Hematopoietic multipotent progenitor cell treated with erythropoietin and hydrocortisone succinate and interleukin-3 and kit ligand, for 6 days (in vitro differentiated cells): ENCODE results near the gene ASAP3.

ENCODE experiments used
- DNase-seq: peaks from one replicate; pipeline ENCODE4 v3.0.0-alpha.2; 2015

Gene ASAP3

DNA sequence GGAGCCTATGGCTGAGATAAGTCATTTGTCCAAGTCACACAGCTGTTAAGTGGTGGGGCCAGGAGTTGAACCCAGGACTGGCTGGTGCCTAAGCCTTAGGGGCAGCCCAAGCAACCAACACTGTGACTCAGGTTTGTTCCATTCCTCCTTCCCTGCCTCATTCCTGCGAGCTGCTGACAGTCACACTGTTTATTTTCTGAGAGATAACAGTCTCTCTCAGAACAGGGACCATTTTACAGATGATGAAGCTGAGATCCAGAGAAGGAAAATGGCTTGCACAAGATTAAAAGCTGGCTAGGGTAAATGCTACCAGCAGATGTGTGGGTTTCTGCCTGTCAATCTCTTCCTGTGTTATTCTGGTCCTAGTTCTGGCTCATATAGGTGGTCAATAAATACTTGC is 35.1 kb downstream of the ASAP3 start:
- no peak for DNase-seq

DNA sequence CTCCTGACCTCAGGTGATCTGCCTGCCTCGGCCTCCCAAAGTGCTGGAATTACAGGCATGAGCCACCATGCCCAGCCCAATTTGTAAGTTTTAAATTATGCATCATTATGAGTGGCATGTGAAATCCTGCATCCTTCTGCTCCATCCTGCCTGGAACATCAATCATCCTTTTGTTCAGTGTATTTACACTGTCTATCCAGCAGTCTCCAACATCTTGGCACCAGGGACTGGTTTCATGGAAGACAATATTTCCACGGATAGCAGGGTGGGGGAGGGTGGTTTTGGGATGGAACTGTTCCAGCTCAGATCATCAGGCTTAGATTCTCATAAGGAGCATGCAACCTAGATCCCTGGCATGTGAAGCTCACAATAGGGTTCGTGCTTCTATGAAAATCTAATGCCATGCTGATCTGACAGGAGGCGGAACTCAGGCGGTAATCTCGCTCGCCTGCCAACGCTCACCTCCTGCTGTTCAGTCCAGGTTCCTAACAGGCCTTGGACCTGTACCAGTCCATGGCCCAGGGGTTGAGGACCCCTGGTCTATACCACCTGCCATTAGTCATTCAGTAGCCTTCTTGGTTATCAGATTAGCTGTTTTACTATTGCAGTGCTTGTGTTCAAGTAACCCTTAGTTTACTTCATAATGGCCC is 37.2 kb downstream of the ASAP3 start:
- no peak for DNase-seq

DNA sequence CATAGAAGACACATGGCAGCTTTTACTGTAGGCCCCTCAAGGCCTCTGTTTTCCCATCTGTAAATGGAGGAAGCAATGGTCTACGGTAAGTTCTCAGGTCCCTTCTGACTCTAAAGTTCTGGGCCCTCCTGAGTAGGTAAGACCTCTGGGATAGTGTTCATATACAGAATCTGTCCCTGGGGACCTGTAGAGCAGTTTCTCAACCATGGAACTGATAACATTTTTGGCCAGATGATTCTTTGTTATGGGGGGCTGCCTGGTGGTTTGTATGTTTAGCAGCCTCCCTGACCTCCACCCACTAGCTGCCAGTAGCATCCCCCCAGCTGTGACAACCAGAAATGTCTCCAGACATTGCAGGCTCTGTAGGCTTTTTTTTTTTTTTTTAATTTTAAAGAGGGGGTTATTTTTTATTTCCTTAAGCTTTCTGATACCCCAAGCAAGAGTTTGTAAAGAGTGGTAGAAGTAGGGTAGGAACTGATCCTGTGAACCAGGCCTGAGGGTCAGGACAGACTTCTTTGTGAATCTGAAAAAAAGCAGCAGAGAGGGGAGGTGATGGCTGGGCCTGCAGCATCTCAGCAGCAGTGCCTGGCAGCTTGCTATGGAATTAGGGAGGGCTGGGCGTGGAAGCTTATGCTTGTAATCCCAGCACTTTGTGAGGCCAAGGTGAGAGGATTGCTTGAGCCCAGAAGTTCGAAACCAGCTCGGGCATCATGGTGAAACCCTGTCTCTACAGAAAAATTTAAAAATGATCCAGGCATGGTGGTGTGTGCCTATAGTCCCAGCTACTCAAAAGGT is 39.2 kb downstream of the ASAP3 start:
- DNase-seq: no peak

DNA sequence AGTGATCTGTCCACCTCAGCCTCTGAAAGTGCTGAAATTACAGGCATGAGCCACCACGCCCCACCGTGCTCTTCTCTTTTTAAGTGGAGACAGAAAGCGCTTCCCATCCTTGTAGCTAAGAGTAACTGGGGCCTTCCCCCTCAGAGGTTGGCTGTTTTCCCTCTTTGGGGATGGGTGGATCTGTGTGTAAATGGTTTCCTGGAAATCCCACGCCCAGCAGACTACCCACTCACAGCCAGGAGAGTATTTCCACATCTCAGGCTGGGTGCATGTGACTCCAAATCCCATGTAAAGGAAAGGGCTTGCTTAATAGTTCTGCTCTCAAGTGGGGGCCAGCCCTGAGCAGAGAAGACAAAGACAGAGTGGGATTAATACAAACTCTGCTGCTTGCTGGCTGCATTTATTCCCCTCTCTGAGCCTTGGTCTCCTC is 39.9 kb downstream of the ASAP3 start:
- no peak for DNase-seq

DNA sequence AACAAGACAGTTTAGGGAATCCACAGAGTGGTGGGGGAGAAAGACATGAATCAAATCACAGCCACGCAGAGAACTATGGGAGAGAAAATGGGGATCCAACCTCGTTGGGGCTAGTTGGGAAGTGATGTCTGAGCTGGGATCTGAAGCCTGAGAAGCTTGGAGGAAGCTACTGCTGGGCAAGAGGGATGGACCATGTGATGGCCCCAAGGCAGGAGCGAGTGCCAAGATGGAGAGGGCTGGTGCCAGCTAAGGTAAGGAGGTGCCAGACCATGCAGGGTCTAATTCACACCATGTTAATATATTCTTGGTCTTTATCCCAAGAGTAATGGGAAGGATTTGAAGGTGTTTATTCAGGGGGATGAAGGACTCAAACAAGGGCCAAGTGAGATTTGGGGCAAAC is 41.2 kb downstream of the ASAP3 start:
- no peak for DNase-seq

DNA sequence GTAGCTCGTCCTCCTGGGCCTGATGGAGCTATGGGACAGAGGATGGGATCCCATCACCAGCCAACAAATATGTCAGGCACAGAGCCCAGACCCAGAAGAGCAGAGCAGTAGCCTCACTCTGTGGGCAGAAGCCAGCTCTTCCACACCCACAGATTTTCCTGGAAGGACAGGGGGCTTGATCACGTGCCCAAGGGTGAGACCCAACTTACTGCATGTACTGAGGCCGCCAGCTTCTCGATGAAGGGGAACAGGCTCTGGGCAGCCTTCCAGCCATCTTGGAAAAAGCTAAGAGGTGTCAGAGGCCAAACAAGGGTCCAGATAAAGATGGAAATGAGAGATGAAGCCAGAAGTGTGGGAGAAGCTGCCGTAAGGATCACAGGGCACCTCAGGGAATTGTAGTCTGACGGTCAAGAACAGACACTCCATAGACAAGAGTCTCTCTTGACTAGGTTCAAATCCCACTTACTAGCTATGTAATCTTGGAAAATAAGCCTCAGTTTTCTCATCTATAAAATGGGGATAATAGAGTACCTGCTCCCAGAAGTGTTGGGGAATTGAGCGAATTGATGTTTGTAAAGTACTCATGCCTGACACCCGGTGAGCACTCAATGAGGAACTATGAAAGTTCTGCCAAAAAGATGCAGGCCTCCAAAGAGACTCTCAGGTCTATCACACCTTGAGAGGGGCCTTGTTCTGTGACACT is 42.4 kb downstream of the ASAP3 start:
- DNase-seq: no peak

DNA sequence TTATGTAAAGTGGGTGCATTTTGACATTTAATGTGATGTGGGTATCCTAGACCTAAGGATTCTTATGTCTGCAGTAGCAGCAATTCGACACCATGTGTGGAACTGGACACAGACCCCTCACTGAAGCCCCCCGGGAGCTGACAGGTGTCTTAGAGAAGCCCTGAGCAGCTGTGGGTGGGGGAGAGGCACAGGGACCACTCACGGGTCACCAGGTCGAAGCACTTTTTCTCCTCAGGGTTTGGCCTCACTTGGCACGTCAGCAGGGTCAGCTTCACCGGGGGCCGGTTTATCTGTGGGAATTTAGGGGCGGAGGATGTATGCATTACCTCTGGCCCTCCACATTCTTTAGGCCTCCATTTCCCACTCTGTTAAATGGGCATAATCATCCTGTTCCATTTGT is 45.4 kb downstream of the ASAP3 start:
- DNase-seq: no peak

DNA sequence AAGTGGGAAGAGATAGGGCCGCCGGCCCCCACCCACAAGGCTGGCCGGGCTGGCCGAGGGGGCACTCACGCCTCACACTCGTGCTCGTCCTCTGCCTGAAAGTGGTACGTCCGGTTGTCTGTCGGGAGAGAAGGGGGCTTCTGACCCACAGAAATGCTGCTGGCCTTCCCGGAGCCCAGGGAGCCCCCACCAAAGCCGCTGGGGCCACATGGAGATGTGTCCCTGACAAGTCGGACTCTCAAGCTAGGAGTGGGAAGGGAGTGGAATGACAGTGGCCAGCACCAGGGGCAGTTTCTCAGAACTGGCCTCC is 46.7 kb downstream of the ASAP3 start:
- no peak for DNase-seq

DNA sequence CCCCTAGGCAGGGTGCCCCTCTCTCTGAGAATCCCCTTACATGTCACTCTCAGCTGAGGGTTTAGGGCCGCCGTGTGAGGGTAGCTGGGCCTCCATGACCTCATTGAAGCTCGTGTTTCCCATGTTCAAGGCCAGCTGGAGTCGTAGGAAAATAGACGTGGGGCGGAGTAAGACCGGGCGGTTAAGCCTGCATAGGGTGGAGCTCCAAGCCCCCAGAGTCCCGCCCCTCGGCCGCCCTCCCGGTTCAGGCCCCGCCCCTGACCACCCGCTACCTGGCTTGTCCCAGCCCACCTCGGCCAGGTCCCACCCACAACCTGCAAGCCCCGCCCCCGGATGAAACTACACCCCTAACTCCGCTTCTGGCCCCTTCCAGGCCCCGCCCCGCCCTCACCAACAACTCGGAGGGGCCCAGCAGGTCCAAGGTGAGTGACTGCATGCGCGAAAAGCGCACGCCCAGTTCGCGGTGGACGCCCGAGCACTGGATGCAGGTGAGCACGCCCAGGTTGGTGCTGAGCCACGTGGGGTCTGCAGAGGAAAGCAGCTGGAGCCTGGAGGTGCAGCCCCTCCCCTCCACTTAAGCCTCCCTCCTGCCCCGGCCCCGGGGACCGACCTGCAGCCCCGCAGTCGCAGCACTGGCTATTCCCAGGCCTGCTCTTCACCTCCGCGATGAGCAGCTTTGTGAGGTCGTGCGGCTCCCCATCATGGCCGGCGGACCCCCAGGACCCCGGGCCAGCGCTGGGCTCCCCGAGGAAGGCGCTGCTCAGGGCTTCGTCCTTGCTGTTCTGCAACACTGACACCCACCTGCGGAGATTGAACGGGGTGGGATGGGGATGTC is 47.2 kb downstream of the ASAP3 start:
- DNase-seq: peak; percentile 63

DNA sequence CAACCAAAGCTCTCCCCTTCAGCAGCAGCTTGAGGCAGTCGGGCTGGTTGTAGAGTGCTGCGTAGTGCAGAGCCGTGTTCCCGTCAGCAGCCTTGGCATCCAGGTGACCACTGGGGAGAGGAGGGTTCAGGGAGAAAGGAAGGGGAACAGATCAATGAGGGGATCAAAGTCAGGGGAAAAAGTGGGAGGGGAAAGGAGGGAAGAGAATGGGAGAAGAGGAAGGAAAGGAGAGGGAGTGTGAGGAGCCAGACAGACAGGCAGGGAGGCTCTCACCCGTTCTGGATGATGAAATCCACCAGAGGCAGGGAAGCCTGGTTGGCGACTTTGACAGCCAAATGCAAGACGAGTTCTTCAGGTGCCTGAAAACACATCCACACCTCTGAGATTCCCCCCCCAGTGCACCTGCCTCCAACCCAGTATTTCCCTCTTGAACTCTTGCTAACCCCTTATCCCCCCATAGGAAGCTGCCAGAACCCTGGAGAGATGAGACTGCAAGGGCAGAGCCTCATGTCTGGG is 49.7 kb downstream of the ASAP3 start:
- no peak for DNase-seq

DNA sequence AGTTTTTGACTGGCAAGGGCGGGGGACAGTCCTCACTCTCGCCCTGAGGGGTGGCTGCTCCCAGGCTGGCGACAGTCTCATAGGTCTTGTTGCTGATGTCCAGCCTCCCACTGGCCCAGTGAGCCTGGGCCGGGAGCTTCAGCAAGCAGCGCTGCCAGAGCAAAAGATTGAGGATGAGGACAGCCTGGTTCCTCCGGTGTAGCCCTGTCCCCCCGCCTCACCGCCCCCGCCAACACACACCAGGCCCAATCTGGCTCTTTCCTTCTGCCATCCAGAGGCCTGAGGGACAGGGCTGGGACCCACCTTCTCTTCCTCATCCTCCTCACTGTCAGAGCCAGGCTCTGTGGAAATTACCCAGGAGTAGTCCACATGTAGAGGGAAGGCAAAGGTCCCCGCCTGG is 50.9 kb downstream of the ASAP3 start:
- DNase-seq: no peak

DNA sequence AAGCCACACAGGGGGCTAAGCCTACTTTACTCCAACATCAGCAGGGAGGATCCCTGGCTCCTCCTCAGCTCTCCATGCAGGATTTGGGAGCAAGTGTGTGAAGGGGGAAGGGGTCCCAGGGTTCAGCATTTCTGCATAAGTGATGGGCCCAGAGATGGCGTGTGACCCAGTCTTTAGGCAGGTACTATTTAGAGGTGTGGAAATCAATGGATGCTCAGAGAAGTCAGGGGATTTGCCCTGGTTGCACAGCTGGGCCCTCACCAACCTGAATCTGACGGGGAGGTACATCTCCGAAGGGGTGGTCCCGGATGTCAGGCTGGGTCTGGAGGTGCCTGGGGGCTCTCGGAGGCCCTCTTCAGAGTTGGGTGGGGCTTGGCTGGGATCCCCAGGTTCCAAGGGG is 52.5 kb downstream of the ASAP3 start:
- no peak for DNase-seq

DNA sequence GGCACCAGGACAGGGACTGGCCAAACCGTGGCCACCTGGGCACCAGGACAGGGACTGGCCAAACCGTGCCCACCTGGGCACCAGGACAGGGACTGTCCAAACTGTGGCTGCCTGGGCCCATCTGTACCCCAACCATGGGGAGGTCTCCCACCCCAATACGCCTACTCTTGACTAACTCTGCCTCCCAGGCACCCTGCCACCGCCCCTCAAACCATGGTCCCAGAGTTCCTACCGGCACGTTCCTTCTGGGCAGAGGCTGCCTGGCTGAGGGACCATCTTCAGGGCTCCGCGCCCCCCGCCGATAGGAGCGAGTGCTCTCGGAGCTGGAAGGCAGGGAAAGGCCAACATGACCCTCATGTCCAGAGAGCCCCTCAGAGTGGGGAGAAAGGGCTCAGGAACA is 53.2 kb downstream of the ASAP3 start:
- DNase-seq: no peak

DNA sequence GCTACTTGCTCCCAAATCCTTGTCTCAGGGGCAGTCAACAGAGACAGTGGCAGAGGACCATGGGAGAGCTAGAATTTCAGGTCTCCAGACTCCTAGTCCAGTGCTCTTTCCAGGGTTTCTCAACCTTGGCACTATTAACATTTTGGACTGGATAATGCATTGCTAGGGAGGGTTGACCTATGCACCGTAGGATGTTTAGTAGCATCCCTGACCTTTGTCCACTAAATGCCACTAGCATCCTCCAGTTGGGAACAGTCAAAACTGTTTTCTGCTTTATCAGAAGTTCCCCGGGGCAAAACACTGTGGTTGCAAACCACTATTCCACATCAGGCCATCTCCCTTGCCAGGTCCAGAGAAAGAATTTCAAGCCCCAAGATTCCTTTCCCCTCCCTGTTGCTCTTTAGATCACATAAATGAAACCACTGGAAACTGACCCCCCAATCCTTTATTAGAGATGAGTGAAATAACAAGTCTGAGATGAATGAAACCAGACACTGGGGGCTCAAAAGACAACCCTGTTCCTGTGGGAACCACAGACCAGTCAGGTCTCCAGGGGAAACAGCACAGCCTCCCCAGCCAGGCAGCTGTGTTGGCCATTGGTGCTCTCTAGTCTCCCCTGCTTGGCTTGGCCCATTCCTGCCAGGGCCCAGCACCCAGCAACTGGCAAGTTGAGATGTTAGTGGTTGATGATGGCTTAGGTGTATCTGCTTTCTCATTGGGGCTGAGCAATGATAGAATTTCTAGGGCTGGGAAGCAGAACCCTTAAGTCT is 55.7 kb downstream of the ASAP3 start:
- no peak for DNase-seq

DNA sequence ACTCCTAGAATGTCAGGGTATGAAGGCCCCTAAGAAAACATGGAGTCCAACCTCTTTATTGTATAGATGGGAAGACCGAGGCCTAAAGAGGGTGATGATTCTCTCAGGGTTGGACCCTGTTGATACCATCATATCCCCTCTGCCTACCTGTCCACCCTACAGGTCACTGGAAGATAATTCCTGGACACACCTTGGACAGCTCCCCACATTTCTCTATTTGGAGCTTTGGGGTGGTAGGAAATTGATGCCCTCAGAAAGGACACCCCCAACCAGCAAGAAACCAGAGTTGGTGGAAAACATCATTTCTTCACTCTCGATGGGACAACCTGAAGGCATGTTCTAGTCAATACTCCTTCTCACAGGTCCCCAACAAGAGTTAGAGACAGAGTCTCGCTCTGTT is 56.4 kb downstream of the ASAP3 start:
- DNase-seq: no peak

DNA sequence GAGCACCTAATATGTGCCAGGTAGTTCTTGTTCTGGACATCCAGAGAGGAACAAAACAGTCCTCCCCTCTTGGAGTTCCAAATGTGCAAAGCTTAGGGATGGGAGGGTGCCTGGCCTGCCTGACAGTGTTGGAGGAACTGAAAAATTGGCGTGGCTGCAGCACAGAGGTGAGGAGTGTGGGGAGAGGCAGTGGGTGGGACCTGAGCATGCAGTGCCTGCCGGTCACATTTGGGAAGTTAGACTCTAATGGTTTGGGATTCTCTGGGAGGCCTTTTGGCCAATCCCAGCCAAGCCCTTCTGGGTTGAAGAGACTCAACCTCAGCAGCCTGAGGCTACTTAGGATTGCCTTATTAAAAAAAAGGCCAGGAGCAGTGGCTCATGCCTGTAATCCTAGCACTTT is 57.2 kb downstream of the ASAP3 start:
- DNase-seq: no peak

DNA sequence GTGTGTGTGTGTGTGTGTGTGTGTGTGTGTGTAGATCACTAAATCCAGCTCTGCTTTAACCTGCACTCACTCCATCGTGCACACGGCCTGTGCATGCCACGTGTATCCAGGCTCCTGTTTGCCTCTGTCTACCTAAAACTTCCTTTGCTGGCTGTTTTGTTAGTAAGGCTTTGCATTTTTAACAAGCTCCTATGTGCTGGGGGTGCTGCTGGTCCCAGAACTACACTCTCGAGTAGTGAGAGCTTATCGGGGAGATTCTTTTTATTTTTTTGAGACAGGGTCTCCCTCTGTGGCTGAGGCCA is 58.8 kb downstream of the ASAP3 start:
- DNase-seq: no peak

DNA sequence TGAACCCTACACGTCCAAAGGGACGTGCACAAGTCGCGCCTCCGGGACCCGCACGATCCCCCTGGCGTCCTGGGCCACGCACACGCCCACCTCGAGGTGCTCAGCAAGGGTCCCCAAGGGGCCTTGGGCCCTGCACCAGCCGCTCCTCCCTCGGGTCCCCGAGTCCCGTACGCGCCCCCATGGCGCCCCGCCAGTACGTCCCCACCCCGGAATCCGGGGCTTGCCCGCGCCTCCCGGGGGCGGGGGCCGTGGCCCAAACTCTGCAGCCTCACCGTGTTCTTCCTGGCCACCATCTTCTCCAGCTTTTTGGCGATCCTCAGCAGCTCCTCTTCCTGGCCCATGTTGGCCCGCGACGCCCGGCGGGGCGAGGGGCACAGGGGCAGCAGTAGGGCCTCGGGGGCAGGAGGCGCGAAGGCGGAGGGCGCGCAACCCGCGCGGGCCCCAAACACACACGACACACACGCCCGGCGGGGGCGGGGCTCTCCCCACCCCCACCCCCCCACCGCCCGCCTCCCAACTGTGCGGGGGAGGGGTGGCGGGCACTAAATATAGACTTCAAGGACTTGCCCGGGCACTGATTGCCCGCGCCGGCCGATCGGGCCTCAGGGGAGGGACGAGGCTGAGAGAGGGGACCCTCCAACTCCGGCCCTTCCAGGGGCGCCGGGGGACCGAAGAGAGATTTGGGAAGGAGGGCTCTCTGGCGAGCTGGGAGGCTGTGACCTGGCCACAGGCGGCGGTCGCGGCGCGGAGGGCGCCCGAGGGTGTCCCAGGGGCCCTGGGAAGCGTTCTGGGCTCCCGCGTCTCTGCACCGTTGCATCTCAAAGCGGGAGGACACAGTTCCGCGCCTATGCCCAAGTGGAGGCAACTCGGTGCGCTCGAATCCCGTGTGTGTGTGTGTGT is 59.4 kb downstream of the ASAP3 start, which contains the start of gene TCEA3:
Gene TCEA3 (minus strand): TSS at position 456 of the 900 bp plus-strand sequence. CDS start 115 bp downstream, at position 341.
- DNase-seq: peak; percentile 27

DNA sequence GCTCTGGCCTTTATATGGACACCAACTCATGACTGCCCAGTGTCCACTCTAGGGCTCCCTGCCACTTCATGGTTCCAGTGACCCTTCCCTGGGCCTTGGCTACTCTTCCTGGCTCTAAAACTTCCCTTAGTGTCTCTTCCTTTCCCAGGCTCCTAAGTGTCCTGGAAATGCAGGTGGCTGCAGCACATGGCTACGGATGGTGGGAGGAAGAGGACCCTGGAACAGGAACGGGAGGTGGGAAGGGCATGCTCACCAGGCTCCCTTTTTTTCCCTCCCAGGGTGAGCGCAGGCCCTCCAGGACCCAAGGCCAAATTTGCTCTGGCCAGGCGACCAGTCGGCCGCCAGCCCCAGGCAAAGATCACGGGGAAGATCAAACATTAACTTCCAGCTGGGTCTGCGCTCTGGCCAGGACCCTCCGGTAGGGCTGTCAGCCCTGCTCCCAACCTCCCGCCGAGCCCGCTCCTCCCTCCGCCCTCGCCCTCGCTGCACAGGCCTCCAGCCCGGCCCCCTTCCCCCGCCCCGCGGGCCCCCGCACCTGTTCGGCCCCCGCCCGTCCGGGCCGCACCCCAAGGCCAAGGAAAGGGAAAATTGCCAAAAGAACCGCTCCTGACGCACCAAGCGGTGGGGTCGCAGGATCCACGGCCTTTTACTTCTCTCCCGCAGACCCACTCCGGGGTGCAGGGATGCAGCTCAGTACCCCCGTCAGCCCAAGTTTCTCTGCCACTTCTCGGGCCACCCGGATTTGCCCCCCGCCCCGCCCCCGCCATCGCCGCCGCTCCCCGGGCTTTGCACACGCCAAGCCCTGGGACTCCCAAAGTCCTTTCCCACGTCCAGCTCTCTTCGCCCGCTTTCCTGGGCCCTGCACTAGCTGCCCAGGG is 60.3 kb downstream of the ASAP3 start:
- peak; percentile 23 for DNase-seq

DNA sequence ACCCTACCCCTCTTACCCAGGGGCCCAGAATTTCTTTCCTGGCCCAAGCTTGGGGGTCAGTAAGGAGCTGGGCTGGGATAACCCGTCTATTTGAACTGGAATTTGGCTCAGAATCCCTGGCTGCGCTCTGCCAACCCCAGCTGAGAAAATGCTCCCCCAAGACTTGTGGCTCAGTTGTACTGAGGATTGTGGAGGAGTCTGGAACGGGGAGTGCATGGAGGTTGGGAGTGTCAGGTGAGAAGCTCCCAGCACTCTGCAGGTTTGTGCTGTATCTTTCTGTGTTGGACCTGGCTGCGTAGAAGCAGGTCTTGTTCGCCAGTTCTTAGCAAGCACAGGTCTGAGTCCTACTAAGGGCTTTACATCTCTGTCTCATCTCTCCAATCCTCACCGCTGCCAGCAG is 61.0 kb downstream of the ASAP3 start:
- DNase-seq: no peak
